Measurements from ENCODE around the gene CC2D2A.

The CC2D2A gene

GRCh38 chr4:15557786-15558550, 88.3 kb downstream of the CC2D2A start:
- no peak overlapping the region for H3K27ac ChIP-seq (replicated peaks)
- no peaks in the 10 kb centered on the region for H3K27me3 ChIP-seq (ENCODE audit: insufficient read depth, poor library complexity, severe bottlenecking)
- DNase-seq (ENCODE audit: low read depth in 1 of 2, low spot score in 1 of 2) = no peak
- H3K4me3 ChIP-seq (replicated peaks; ENCODE audit: insufficient read depth, low read length) = no peak overlapping the region
- TF ChIP-seq, protein P1, sequence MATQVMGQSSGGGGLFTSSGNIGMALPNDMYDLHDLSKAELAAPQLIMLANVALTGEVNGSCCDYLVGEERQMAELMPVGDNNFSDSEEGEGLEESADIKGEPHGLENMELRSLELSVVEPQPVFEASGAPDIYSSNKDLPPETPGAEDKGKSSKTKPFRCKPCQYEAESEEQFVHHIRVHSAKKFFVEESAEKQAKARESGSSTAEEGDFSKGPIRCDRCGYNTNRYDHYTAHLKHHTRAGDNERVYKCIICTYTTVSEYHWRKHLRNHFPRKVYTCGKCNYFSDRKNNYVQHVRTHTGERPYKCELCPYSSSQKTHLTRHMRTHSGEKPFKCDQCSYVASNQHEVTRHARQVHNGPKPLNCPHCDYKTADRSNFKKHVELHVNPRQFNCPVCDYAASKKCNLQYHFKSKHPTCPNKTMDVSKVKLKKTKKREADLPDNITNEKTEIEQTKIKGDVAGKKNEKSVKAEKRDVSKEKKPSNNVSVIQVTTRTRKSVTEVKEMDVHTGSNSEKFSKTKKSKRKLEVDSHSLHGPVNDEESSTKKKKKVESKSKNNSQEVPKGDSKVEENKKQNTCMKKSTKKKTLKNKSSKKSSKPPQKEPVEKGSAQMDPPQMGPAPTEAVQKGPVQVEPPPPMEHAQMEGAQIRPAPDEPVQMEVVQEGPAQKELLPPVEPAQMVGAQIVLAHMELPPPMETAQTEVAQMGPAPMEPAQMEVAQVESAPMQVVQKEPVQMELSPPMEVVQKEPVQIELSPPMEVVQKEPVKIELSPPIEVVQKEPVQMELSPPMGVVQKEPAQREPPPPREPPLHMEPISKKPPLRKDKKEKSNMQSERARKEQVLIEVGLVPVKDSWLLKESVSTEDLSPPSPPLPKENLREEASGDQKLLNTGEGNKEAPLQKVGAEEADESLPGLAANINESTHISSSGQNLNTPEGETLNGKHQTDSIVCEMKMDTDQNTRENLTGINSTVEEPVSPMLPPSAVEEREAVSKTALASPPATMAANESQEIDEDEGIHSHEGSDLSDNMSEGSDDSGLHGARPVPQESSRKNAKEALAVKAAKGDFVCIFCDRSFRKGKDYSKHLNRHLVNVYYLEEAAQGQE (IDR thresholded peaks at IDR 0.05; ENCODE audit: insufficient replicate concordance, low read depth) = no peak
- no peak for TF ChIP-seq CTCF (IDR thresholded peaks at IDR 0.05; ENCODE audit: insufficient read depth, low read length)
- no peak for TF ChIP-seq POLR2AphosphoS5 (IDR thresholded peaks at IDR 0.05; ENCODE audit: low read depth)
- no peak for TF ChIP-seq GABPA (IDR thresholded peaks at IDR 0.05; ENCODE audit: low read depth)
- no peak for TF ChIP-seq SPI1 (IDR thresholded peaks at IDR 0.05; ENCODE audit: borderline replicate concordance, low read depth)

DNA sequence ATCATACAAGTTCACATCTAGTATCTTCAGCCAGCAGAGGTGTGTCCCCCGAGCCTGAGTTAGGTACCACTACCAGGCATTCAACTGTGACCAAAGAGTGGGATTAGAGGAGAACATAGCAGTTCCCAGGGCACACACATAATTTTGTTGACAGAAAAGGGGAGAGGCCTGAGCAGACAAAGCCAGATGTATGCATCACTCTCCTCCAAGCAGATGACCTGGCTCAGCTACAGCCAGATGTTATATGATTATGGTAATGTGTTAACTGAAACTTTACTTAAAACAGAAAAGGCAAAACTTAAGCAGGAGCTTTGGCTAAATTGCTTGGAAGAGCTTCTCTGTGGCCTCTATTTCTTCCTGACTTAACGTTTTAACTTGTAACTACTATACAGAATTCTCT, 88.9 kb downstream of the CC2D2A start:
- Histone ChIP-seq H3K27me3 (ENCODE audit: insufficient read depth, poor library complexity, severe bottlenecking) (no peaks in the 10 kb centered on the region), H3K27ac (replicated peaks) (no peak overlapping the region), H3K4me3 (replicated peaks; ENCODE audit: insufficient read depth, low read length) (no peak overlapping the region)
- DNase-seq (ENCODE audit: low read depth in 1 of 2, low spot score in 1 of 2) = no peak
- no peak for TF ChIP-seq POLR2AphosphoS5 (IDR thresholded peaks at IDR 0.05; ENCODE audit: low read depth)
- TF ChIP-seq, protein P1 (IDR thresholded peaks at IDR 0.05; ENCODE audit: insufficient replicate concordance, low read depth) = no peak
- TF ChIP-seq CTCF (IDR thresholded peaks at IDR 0.05; ENCODE audit: insufficient read depth, low read length) = no peak
- no peak for TF ChIP-seq GABPA (IDR thresholded peaks at IDR 0.05; ENCODE audit: low read depth)
- no peak for TF ChIP-seq SPI1 (IDR thresholded peaks at IDR 0.05; ENCODE audit: borderline replicate concordance, low read depth)

DNA sequence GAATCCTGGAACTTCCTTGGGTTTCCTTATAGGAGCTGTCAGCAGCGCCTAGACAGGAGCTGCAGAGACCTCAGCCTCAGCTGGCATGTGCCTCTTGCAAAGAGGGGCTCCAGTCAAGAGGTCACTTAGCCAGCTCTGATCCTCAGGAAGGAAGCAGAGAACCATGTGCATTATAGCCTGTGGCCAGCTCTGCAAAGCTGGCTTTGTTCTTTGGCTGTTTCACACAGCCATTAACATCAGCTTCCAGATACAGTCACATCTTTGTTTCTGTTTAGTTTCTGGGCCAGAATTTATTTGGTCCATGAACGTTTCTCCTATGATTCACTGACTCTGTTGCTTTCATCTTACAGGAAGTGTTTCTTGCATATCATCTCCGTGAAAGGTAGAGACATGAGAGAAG, 92.4 kb downstream of the CC2D2A start:
- H3K4me3 ChIP-seq (replicated peaks; ENCODE audit: insufficient read depth, low read length) = no peak overlapping the region
- no peaks in the 10 kb centered on the region for H3K27me3 ChIP-seq (ENCODE audit: insufficient read depth, poor library complexity, severe bottlenecking)
- no peak overlapping the region for H3K27ac ChIP-seq (replicated peaks)
- no peak for DNase-seq (ENCODE audit: low read depth in 1 of 2, low spot score in 1 of 2)
- TF ChIP-seq GABPA (IDR thresholded peaks at IDR 0.05; ENCODE audit: low read depth) = no peak
- TF ChIP-seq CTCF (IDR thresholded peaks at IDR 0.05; ENCODE audit: insufficient read depth, low read length) = no peak
- TF ChIP-seq POLR2AphosphoS5 (IDR thresholded peaks at IDR 0.05; ENCODE audit: low read depth) = no peak
- TF ChIP-seq SPI1 (IDR thresholded peaks at IDR 0.05; ENCODE audit: borderline replicate concordance, low read depth) = no peak
- TF ChIP-seq, protein P1 (IDR thresholded peaks at IDR 0.05; ENCODE audit: insufficient replicate concordance, low read depth) = no peak

Data from HL-60 (cell line).